SK-N-MC (cell line): ENCODE data around the gene CLDN10.

Experiments
- DNase-seq: peaks from one replicate; pipeline ENCODE4 v3.0.0-alpha.2; 2011; ENCODE audit warnings: low read depth, low spot score
- H3K27ac ChIP-seq: fragments of 200-600 bp; sonication (generic); 2 replicates; pipeline ENCODE4 v1.5.1; 2016; ENCODE audit warnings: mixed run types
- H3K36me3 ChIP-seq: fragments of 200-600 bp; sonication (generic); 2 replicates; pipeline ENCODE4 v1.6.1; 2017; ENCODE audit warnings: antibody characterized with exemption, low read length, mixed read lengths; ENCODE audit not compliant: insufficient read depth
- H3K4me3 ChIP-seq: fragments of 200-600 bp; sonication (generic); 2 replicates; pipeline ENCODE4 v1.5.1; 2016
- H3K9ac ChIP-seq: fragments of 200-600 bp; sonication (generic); 2 replicates; pipeline ENCODE4 v1.8.0; 2017; ENCODE audit warnings: mixed run types, mixed read lengths; ENCODE audit not compliant: insufficient read length
- H3K9me3 ChIP-seq: fragments of 200-600 bp; sonication (generic); 2 replicates; pipeline ENCODE4 v1.6.1; 2017; ENCODE audit warnings: low read depth, mild to moderate bottlenecking, antibody characterized with exemption, low read length, moderate library complexity, mixed read lengths
- EZH2 ChIP-seq: fragments of 200-600 bp; sonication (generic); IDR thresholded peaks from one replicate; pipeline ENCODE4 v1.6.1; 2017; ENCODE audit warnings: antibody characterized with exemption
- FOXP2 ChIP-seq: optimal IDR thresholded peaks from 2 replicates; pipeline ENCODE3; 2011; ENCODE audit warnings: mild to moderate bottlenecking, moderate library complexity; ENCODE audit not compliant: insufficient read depth; ENCODE audit errors: extremely low read length, control extremely low read depth
- POLR2AphosphoS5 ChIP-seq: IDR thresholded peaks from 2 replicates; pipeline ENCODE4 v1.6.1; 2012; ENCODE audit warnings: mild to moderate bottlenecking, low read depth, low read length, borderline replicate concordance

Gene CLDN10

GRCh38 chr13:95614641-95615245 lies 62.2 kb downstream of the CLDN10 start:
- TF ChIP-seq FOXP2: no peak
- no peak for TF ChIP-seq POLR2AphosphoS5

GRCh38 chr13:95615539-95615938 lies 63.0 kb downstream of the CLDN10 start:
- no peak for TF ChIP-seq FOXP2
- no peak for TF ChIP-seq POLR2AphosphoS5
- TF ChIP-seq EZH2: no peak
- Histone ChIP-seq H3K4me3 (no peak overlapping the region), H3K36me3 (no peaks in the 10 kb centered on the region), H3K9ac (no peak overlapping the region), H3K9me3 (no peaks in the 10 kb centered on the region), H3K27ac (no peak overlapping the region)
- no peak for DNase-seq

More at GRCh38 chr13:95614641-95615245, 62.2 kb downstream of the CLDN10 start:
- Histone ChIP-seq H3K4me3 (no peak overlapping the region), H3K9me3 (no peaks in the 10 kb centered on the region), H3K27ac (no peak overlapping the region), H3K36me3 (no peaks in the 10 kb centered on the region), H3K9ac (no peak overlapping the region)
- no peak for DNase-seq

DNA sequence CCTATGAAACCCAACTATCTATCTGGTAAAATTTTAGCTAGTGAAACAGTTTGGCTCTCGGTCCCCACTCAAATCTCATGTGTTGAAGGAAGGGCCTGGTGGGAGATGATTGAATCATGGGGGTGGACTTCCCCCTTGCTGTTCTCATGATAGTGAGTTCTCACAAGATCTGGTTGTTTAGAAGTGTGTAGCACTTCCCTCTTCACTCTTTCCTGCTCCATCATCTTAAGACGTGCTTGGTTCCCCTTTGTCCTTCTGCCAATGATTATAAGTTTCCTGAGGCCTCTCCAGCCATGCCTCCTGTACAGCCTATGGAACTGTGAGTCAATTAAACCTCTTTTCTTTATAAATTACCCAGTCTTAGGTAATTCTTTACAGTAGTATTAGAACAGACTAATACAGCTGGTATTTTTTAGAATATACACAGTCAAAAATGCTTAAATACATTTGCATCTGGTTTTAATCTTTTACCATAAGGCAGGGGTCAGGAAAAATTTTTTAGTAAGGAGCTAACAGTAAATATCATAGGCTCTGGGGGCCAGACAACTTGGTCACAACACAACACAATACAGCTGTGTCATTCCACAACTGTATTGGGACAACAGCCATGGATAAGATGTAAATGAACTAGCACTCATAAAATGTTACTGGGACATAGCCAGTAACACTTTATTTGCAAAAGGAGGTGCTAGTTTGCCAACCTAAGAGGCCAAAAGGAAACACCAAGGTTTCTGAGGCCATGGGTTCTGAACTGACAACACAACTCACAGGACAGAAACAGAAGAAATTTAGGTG lies 67.7 kb downstream of the CLDN10 start:
- Histone ChIP-seq H3K9me3 (no peaks in the 10 kb centered on the region), H3K4me3 (no peak overlapping the region), H3K36me3 (no peaks in the 10 kb centered on the region), H3K27ac (no peak overlapping the region), H3K9ac (no peak overlapping the region)
- TF ChIP-seq FOXP2 (no peak), POLR2AphosphoS5 (no peak), EZH2 (no peak)
- no peak for DNase-seq

DNA sequence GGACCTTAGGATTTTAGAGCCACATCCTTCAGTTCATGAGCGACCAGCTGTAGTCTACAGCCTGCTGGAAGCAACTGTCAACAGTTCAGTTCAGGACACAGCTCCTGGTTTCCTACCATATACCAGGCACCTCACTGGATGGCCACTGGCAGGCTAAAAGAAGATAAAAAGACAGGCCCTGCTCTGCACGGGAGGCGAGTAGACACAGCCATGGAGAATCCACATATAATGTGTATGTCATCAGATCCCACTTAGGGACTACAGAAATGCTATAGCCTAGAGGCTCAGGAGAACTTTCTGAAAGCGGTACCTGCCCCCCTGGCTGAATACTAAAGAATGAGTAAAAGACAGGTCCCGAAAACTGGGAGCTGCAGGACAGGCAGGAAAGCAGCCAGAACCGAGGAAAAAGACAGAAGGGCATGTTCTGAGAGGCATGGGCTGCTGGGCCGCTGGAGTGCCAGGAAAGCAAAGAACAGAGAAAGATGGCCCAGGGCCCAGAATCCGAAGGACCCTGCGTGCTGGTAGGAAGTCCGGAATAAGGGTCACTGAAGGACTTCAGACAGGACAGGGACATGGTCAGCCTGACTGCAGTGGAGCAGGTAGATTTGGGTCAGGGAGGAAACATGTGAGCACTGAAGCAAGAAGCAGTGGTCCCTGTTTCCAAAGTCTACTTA lies 68.4 kb downstream of the CLDN10 start:
- H3K36me3 ChIP-seq: no peaks in the 10 kb centered on the region
- TF ChIP-seq POLR2AphosphoS5: no peak
- no peak for TF ChIP-seq EZH2
- no peak for TF ChIP-seq FOXP2
- H3K9me3 ChIP-seq: no peaks in the 10 kb centered on the region
- no peak overlapping the region for H3K27ac ChIP-seq
- no peak overlapping the region for H3K9ac ChIP-seq
- H3K4me3 ChIP-seq: no peak overlapping the region
- DNase-seq: no peak

DNA sequence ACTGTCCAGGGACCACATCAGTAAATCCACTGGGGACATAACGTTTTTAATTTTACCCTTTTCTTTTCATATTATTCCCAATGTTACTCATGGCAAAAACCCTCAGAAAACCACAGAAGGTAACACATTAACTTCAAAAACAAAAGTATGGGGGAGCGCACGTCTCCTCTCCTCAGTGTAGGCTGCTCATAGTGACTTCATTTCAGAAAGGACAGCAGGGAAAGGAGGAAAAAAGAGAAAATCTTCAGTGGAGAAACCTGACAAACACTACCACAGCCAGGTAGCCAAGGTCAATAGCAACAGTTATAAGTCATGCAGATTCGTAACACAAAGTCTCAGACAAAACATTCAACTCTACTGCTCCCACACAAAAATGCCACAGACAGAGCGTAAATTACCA lies 70.6 kb downstream of the CLDN10 start:
- H3K4me3 ChIP-seq: no peak overlapping the region
- H3K9ac ChIP-seq: no peak overlapping the region
- no peak for DNase-seq
- TF ChIP-seq POLR2AphosphoS5 (no peak), FOXP2 (no peak), EZH2 (no peak)
- H3K9me3 ChIP-seq: no peaks in the 10 kb centered on the region
- no peaks in the 10 kb centered on the region for H3K36me3 ChIP-seq
- no peak overlapping the region for H3K27ac ChIP-seq

DNA sequence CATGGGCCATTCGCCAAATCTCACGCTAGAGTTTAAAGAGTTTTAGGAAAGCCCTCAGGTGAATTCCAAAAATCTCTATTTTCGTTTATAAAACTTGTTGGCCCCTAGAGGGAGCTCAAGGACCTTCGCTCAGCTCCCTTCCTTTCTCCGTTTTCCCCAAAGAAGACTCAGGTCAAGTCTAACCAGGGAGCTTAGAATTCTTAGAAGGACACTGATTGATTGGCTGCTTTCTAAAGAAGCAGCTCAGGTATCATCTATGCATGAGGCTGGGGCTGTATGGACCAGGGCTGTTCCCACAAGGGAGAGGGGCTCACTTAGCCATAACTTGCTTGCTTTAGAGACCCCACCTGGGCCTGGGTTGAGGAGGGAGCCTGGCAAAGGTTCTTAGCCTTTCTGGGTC lies 71.5 kb downstream of the CLDN10 start:
- TF ChIP-seq EZH2 (no peak), POLR2AphosphoS5 (no peak), FOXP2 (no peak)
- Histone ChIP-seq H3K9ac (no peak overlapping the region), H3K4me3 (no peak overlapping the region), H3K36me3 (no peaks in the 10 kb centered on the region), H3K9me3 (no peaks in the 10 kb centered on the region), H3K27ac (no peak overlapping the region)
- peak; percentile 3 for DNase-seq

- no peak for DNase-seq
- Histone ChIP-seq H3K4me3 (no peak overlapping the region), H3K27ac (no peak overlapping the region), H3K9ac (no peak overlapping the region), H3K9me3 (no peaks in the 10 kb centered on the region), H3K36me3 (no peaks in the 10 kb centered on the region)
- TF ChIP-seq POLR2AphosphoS5 (no peak), EZH2 (no peak)
Measured at GRCh38 chr13:95626768-95627167, 74.2 kb downstream of the CLDN10 start.

DNA sequence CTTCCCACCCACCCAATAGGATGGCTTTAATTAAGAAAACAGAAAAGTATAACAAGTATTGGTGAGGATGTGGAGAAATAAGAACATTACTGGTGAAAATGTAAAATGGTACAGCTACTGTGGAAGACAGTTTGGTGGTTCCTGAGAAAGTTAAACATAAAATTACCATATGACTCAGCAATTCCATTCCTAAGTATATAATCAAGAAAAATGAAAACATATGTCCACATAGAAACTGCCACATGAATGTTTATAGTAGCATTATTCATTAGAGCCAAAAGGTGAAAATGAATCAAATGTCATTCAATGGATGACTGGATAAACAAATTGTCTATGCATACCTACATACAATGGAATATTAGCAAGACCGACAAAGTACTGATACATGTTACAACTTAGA lies 75.1 kb downstream of the CLDN10 start:
- Histone ChIP-seq H3K27ac (no peak overlapping the region), H3K9ac (no peak overlapping the region), H3K36me3 (no peaks in the 10 kb centered on the region), H3K9me3 (no peaks in the 10 kb centered on the region), H3K4me3 (no peak overlapping the region)
- TF ChIP-seq EZH2 (no peak), FOXP2 (no peak)
- DNase-seq: no peak

GRCh38 chr13:95628488-95628887 lies 76.0 kb downstream of the CLDN10 start:
- no peak for DNase-seq
- H3K36me3 ChIP-seq: no peaks in the 10 kb centered on the region
- no peak overlapping the region for H3K9ac ChIP-seq
- TF ChIP-seq FOXP2 (no peak), POLR2AphosphoS5 (no peak), EZH2 (no peak)
- H3K4me3 ChIP-seq: no peak overlapping the region
- no peaks in the 10 kb centered on the region for H3K9me3 ChIP-seq
- H3K27ac ChIP-seq: no peak overlapping the region
